Heart left ventricle (tissue), 13 donors: ENCODE measurements around the gene SERPINB6.

Experiments used
- POLR2A ChIP-seq, 2 donors: fragments of 450-650 bp; IDR thresholded peaks; one replicate each; pipeline ENCODE4 v1.6.1; 2017; ENCODE audit warnings: antibody characterized with exemption in 2 of 2, mild to moderate bottlenecking in 2 of 2, moderate library complexity in 2 of 2
- TF ChIP-seq, protein P1 (sequence below), 12 donors: fragments of 200-600 bp; sonication (generic) in 4 of 12; IDR thresholded peaks; one replicate each; pipeline versions ENCODE4 v1.5.0 to v1.8.0; 2018 to 2022; ENCODE audit warnings: antibody characterized with exemption in 12 of 12, mild to moderate bottlenecking in 5 of 12
- donor health status: ischemic (EF 13 %, LVEDD 7.1; RV severe dilation, severe dysfunction).
- donor health status: DM: no; HTN: yes; CAD: no.
- donor health status: DM: no; HTN: no; CAD: no.
- donor health status: ischemic (EF 25% LVEDD 6.9; RV normal size, moderate dysfunction).
- donor health status: ischemic (EF 25% LVEDD 5.7; RV mildly dilated, moderate dysfunction).
- donor health status: ischemic (EF 35%, LVEDD 5.7; RV mildly dilated, moderate dysfunction).
- donor health status: nonischemic (EF 11% LVEDD 7.7; RV severe dilation, severe dysfunction).
- donor health status: DM: yes; HTN: yes; CAD: no.
- donor health status: PGD.
- donor health status: ischemic (EF 29% LVEDD 5.4; RV normal size, mild dysfunction).
- donor health status: nonischemic (EF 23%, LVEDD 6.1; RV moderate dilation, normal function).

GRCh38 chr6:2949121-2949520 is 22.2 kb downstream of the SERPINB6 start:
- TF ChIP-seq, protein P1, sequence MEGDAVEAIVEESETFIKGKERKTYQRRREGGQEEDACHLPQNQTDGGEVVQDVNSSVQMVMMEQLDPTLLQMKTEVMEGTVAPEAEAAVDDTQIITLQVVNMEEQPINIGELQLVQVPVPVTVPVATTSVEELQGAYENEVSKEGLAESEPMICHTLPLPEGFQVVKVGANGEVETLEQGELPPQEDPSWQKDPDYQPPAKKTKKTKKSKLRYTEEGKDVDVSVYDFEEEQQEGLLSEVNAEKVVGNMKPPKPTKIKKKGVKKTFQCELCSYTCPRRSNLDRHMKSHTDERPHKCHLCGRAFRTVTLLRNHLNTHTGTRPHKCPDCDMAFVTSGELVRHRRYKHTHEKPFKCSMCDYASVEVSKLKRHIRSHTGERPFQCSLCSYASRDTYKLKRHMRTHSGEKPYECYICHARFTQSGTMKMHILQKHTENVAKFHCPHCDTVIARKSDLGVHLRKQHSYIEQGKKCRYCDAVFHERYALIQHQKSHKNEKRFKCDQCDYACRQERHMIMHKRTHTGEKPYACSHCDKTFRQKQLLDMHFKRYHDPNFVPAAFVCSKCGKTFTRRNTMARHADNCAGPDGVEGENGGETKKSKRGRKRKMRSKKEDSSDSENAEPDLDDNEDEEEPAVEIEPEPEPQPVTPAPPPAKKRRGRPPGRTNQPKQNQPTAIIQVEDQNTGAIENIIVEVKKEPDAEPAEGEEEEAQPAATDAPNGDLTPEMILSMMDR (IDR thresholded peaks at IDR 0.05) = no peak
- no peak for TF ChIP-seq POLR2A (IDR thresholded peaks at IDR 0.05)
